ENCODE measurements around the gene TAGAP. TPM values are rescaled to one million over a fixed set of nuclear protein-coding genes. Genes with fewer than 3 reads are reported as not detected.
"Not testable (repeated sequence)": the region's sequence is repeated elsewhere in the genome, so short reads cannot be mapped to it uniquely, and the experiment has no call there.

Gene TAGAP
- total and polyA plus RNA-seq, 12 donors: 1.00 to 7.3 (median 3.1) TPM

DNA sequence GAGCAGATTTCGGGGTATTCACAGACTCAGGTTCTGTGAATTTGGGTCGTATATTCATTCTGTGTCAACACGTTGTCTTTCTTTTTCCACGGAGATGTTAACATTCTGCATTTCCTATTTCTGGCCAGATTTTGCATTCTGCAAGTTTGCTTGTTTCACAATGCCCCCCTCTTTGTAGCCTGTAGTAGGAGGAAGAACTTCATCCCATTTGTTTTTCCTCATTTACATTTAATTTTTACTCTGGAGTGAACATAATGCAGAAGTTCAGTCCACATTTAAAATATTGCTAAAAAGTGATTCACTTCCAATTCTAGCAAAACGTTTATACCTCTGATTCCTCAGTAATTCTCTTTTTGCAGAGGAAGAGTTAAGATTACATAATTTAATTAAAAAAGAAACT lies 12.9 kb downstream of the TAGAP start:
- intact Hi-C loops (cut with DNase I): no loop called here
- H3K27me3 ChIP-seq: no peaks in the 10 kb centered on the region
- H3K4me3 ChIP-seq: no peak overlapping the region
- H3K4me1 ChIP-seq (replicated peaks in 1 of 2): no peaks in the 10 kb centered on the region
- no peak for DNase-seq
- no peaks in the 10 kb centered on the region for H3K9me3 ChIP-seq (replicated peaks in 1 of 3)
- H3K27ac ChIP-seq: no peak overlapping the region
- WGBS, 4 donors: 67 to 79% (median 72%) methylated on average over 5 of the region's 5 CpGs
- no peak for TF ChIP-seq POLR2A (IDR thresholded peaks at IDR 0.05)
- TF ChIP-seq, protein P1, sequence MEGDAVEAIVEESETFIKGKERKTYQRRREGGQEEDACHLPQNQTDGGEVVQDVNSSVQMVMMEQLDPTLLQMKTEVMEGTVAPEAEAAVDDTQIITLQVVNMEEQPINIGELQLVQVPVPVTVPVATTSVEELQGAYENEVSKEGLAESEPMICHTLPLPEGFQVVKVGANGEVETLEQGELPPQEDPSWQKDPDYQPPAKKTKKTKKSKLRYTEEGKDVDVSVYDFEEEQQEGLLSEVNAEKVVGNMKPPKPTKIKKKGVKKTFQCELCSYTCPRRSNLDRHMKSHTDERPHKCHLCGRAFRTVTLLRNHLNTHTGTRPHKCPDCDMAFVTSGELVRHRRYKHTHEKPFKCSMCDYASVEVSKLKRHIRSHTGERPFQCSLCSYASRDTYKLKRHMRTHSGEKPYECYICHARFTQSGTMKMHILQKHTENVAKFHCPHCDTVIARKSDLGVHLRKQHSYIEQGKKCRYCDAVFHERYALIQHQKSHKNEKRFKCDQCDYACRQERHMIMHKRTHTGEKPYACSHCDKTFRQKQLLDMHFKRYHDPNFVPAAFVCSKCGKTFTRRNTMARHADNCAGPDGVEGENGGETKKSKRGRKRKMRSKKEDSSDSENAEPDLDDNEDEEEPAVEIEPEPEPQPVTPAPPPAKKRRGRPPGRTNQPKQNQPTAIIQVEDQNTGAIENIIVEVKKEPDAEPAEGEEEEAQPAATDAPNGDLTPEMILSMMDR (IDR thresholded peaks at IDR 0.05): no peak
- H3K36me3 ChIP-seq (replicated peaks in 1 of 2): no peaks in the 10 kb centered on the region

GRCh38 chr6:159030168-159030567 lies 14.6 kb downstream of the TAGAP start:
- no peak overlapping the region for H3K4me3 ChIP-seq
- peaks cover 0 to 7% (median 0%) of the 10 kb centered on the region in 3 donors for H3K9me3 ChIP-seq (replicated peaks in 1 of 3)
- WGBS, 4 donors: 84 to 92% (median 88%) methylated on average over 2 of the region's 2 CpGs
- H3K27ac ChIP-seq: no peak overlapping the region
- H3K36me3 ChIP-seq (replicated peaks in 1 of 2): no peaks in the 10 kb centered on the region
- H3K27me3 ChIP-seq: no peaks in the 10 kb centered on the region
- TF ChIP-seq, protein P1 (IDR thresholded peaks at IDR 0.05): no peak
- TF ChIP-seq POLR2A (IDR thresholded peaks at IDR 0.05): no peak
- intact Hi-C loops (cut with DNase I): no loop called here
- DNase-seq: no peak
- no peaks in the 10 kb centered on the region for H3K4me1 ChIP-seq (replicated peaks in 1 of 2)

DNA sequence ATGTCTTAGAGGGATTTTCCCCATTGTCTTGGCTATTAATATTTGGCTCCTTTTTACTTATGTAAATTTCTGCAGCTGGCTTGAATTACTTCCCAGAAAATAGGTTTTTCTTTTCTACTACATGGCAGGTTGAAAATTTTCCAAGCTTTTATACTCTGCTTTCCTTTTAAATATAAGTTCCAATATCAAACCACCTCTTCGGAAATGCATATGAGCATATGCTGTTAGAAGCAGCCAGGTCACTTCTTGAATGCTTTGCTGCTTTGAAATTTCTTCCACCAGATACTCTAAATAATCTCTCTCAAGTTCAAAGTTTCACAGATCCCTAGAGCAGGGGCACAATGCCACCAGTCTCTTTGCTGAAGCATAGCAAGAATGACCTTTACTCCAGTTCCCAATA lies 19.6 kb downstream of the TAGAP start:
- H3K27me3 ChIP-seq; H3K4me3 ChIP-seq; H3K36me3 ChIP-seq (replicated peaks in 1 of 2); H3K4me1 ChIP-seq (replicated peaks in 1 of 2); H3K27ac ChIP-seq; DNase-seq; H3K9me3 ChIP-seq (replicated peaks in 1 of 3); intact Hi-C loops (cut with DNase I): not testable (repeated sequence)
- WGBS, 4 donors: 42 to 97% (median 71%) methylated on average over 1 of the region's 1 CpG

DNA sequence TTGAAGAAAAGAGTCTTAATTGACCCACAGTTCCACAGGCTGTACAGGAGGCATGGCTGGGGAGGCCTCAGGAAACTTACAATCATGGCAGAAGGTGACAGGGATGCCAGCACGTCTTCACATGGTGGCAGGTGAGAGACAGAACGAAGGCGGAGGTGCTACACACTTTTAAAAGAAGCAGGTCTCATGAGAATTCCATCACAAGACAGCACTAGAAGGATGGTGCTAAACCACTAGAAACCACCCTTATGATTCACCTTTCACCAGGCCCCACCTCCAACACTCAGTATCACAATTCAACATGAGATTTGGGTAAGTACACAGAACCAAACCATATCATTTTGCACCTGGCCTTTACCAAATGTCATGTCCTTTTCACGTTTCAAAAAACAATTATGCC lies 20.9 kb downstream of the TAGAP start:
- H3K36me3 ChIP-seq (replicated peaks in 1 of 2): no peaks in the 10 kb centered on the region
- H3K27ac ChIP-seq: no peak overlapping the region
- TF ChIP-seq, protein P1 (IDR thresholded peaks at IDR 0.05): no peak
- TF ChIP-seq POLR2A (IDR thresholded peaks at IDR 0.05): no peak
- intact Hi-C loops (cut with DNase I): no loop called here
- H3K4me3 ChIP-seq: no peak overlapping the region
- 85 to 93% (median 91%) methylated on average over 4 of the region's 4 CpGs for WGBS, 4 donors
- H3K4me1 ChIP-seq (replicated peaks in 1 of 2): no peaks in the 10 kb centered on the region
- no peak for DNase-seq
- no peaks in the 10 kb centered on the region for H3K27me3 ChIP-seq
- peaks cover 0 to 10% (median 0%) of the 10 kb centered on the region in 3 donors for H3K9me3 ChIP-seq (replicated peaks in 1 of 3)

DNA sequence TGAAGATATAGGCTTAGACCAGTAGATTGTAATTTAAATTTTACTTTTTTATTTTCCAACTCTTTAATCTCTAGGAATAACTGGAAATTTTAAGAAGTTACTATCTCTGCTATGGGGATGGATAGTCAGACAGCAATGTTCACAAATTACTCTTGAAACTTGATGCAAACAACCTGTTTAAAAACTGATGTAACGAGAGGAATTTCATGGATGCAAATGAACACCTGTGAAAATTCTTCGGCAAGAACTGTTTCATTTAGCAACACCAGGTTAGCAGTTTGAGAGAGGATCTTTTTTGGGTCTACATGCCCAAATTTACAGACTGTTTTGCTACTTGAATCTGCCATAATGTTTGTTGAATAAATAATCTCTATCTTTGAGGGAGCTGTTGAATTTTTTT lies 24.8 kb downstream of the TAGAP start:
- Histone ChIP-seq H3K27ac (no peak overlapping the region), H3K4me3 (no peak overlapping the region), H3K9me3 (replicated peaks in 1 of 3) (peaks cover 0 to 1% (median 0%) of the 10 kb centered on the region in 3 donors), H3K36me3 (replicated peaks in 1 of 2) (no peaks in the 10 kb centered on the region), H3K4me1 (replicated peaks in 1 of 2) (no peaks in the 10 kb centered on the region), H3K27me3 (no peaks in the 10 kb centered on the region)
- 96 to 98% (median 97%) methylated on average over 2 of the region's 2 CpGs for WGBS, 4 donors
- intact Hi-C loops (cut with DNase I): no loop called here
- no peak for DNase-seq
- no peak for TF ChIP-seq POLR2A (IDR thresholded peaks at IDR 0.05)
- TF ChIP-seq, protein P1 (IDR thresholded peaks at IDR 0.05): no peak

Data from adrenal gland (tissue), 12 donors.